ENCODE data around the gene RXRB.

Gene RXRB

GRCh38 chr6:33200219-33201146 lies at the start of gene RXRB, which contains the start of gene SLC39A7:
Gene RXRB (minus strand): TSS chr6:33200665. CDS start chr6:33200476, 189 bp downstream.
Gene SLC39A7 (plus strand): TSS chr6:33200867. CDS start chr6:33201246, 379 bp downstream.
- DNase-seq (ENCODE audit: low spot score), result peak; percentile 98
- TF ChIP-seq CTCF (IDR thresholded peaks at IDR 0.05; ENCODE audit: borderline replicate concordance, control extremely low read depth, extremely low read depth, insufficient read depth, missing control alignments), result no peak
- in situ Hi-C loops (cut with MboI; ENCODE audit: low sequenced_read_pairs, unreplicated experiment), result no loop called here

- TF ChIP-seq CTCF (IDR thresholded peaks at IDR 0.05; ENCODE audit: borderline replicate concordance, control extremely low read depth, extremely low read depth, insufficient read depth, missing control alignments), result no peak
- DNase-seq (ENCODE audit: low spot score), result peak; percentile 18
- in situ Hi-C loops (cut with MboI; ENCODE audit: low sequenced_read_pairs, unreplicated experiment), result loop anchor here (25.0 kb wide), 1 partner anchor 238 kb away; the partner anchor contains the start of gene HLA-DOA
These were observed 49.5 kb upstream of the RXRB start for GRCh38 chr6:33249732-33250630.

GRCh38 chr6:33248932-33249731 lies 48.7 kb upstream of the RXRB start:
- in situ Hi-C loops (cut with MboI; ENCODE audit: low sequenced_read_pairs, unreplicated experiment), result loop anchor here (25.0 kb wide), 1 partner anchor 237 kb away; the partner anchor contains the start of gene HLA-DOA
- peak; percentile 2 for TF ChIP-seq CTCF (IDR thresholded peaks at IDR 0.05; ENCODE audit: borderline replicate concordance, control extremely low read depth, extremely low read depth, insufficient read depth, missing control alignments)
- peak; percentile 93 for DNase-seq (ENCODE audit: low spot score)

- DNase-seq (ENCODE audit: low spot score), result peak; percentile 30
- in situ Hi-C loops (cut with MboI; ENCODE audit: low sequenced_read_pairs, unreplicated experiment), result loop anchor here (25.0 kb wide), 1 partner anchor 236 kb away; the partner anchor contains the start of gene HLA-DOA
- no peak for TF ChIP-seq CTCF (IDR thresholded peaks at IDR 0.05; ENCODE audit: borderline replicate concordance, control extremely low read depth, extremely low read depth, insufficient read depth, missing control alignments)
These were observed 48.1 kb upstream of the RXRB start for GRCh38 chr6:33248643-33248931.

GRCh38 chr6:33247977-33248642 lies 47.6 kb upstream of the RXRB start:
- TF ChIP-seq CTCF (IDR thresholded peaks at IDR 0.05; ENCODE audit: borderline replicate concordance, control extremely low read depth, extremely low read depth, insufficient read depth, missing control alignments), result peak; percentile 93
- in situ Hi-C loops (cut with MboI; ENCODE audit: low sequenced_read_pairs, unreplicated experiment), result loop anchor here (25.0 kb wide), 1 partner anchor 236 kb away; the partner anchor contains the start of gene HLA-DOA
- peak; percentile 84 for DNase-seq (ENCODE audit: low spot score)
